HL-60 (cell line): ENCODE results near the gene HDGFL2.
A peak's percentile ranks its signal among the peaks of the same experiment; 100 is the strongest.

Experiments used
- DNase-seq, 2 experiments: peaks; one replicate each; pipeline ENCODE4 v3.0.0-alpha.2; 2010 to 2020; ENCODE audit warnings: low read depth in 1 of 2, low spot score in 1 of 2
- H3K27ac ChIP-seq: fragments of 250-450 bp; sonication (Bioruptor Pico); replicated peaks from 2 replicates; pipeline ENCODE4 v1.5.1; 2020; ENCODE audit warnings: mild to moderate bottlenecking, moderate library complexity
- H3K27me3 ChIP-seq: fragments of 250-450 bp; sonication (Bioruptor Pico); 2 replicates; pipeline ENCODE4 v1.5.1; 2021; ENCODE audit warnings: mild to moderate bottlenecking, moderate library complexity; ENCODE audit not compliant: insufficient read depth, poor library complexity, severe bottlenecking
- H3K4me3 ChIP-seq: replicated peaks from 2 replicates; pipeline ENCODE4 v1.5.1; 2011; ENCODE audit warnings: mild to moderate bottlenecking, control low read depth, low read length; ENCODE audit not compliant: insufficient read depth
- GABPA ChIP-seq: IDR thresholded peaks from 2 replicates; pipeline ENCODE4 v1.6.1; 2012; ENCODE audit warnings: low read depth
- POLR2AphosphoS5 ChIP-seq: IDR thresholded peaks from 2 replicates; pipeline ENCODE4 v1.6.1; 2012; ENCODE audit warnings: low read depth
- SPI1 ChIP-seq: IDR thresholded peaks from 2 replicates; pipeline ENCODE4 v1.6.1; 2012; ENCODE audit warnings: low read depth, mild to moderate bottlenecking, borderline replicate concordance
- TF ChIP-seq, protein P1 (sequence below): IDR thresholded peaks from one replicate; pipeline ENCODE4 v1.5.1; 2011; ENCODE audit warnings: low read length, control low read depth, inconsistent platforms; ENCODE audit not compliant: insufficient read depth
- TF ChIP-seq, protein P2 (sequence below): IDR thresholded peaks from 2 replicates; pipeline ENCODE4 v1.6.1; 2012; ENCODE audit warnings: low read depth; ENCODE audit not compliant: insufficient replicate concordance

HDGFL2 gene

DNA sequence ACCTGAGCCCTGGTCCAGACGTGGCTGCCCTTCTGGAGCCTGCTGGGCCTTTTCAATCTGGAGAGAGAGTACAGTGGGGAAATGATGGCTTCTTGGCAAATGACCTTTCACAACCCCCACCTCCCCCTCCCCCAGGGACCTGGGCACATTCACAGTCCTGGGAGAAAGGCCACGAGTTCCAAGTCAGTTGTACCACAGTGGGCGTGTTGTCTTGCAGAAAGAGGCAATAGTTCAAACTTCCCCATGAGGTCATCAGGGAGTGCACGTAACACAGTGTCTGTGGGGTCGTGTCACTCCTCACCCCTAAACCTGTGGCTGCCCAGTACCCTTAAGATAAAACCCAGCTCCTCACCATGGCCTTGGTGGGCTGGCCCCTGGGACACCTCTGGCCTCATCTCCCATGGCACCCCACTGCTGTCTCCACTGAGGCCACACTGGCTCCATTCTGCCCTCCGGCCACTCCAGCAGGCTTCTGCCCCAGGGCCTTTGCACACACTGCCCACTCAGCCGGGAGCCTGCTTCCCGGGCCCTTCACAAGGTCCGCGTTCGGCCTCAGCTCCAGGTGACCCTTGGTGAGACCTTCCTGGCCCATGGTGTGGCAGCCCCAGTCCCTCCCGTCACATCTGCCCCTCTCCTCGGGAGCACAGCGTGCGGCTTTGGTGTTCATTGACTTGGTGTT, 32.9 kb downstream of the HDGFL2 start:
- H3K27ac ChIP-seq: peak overlapping the region; percentile 24; the same call in 1 of the 2 replicates
- no peak overlapping the region for H3K4me3 ChIP-seq
- no peaks in the 10 kb centered on the region for H3K27me3 ChIP-seq
- peak in 1 of 2 experiments; percentile 64 for DNase-seq
- no peak for TF ChIP-seq POLR2AphosphoS5
- TF ChIP-seq, protein P1, sequence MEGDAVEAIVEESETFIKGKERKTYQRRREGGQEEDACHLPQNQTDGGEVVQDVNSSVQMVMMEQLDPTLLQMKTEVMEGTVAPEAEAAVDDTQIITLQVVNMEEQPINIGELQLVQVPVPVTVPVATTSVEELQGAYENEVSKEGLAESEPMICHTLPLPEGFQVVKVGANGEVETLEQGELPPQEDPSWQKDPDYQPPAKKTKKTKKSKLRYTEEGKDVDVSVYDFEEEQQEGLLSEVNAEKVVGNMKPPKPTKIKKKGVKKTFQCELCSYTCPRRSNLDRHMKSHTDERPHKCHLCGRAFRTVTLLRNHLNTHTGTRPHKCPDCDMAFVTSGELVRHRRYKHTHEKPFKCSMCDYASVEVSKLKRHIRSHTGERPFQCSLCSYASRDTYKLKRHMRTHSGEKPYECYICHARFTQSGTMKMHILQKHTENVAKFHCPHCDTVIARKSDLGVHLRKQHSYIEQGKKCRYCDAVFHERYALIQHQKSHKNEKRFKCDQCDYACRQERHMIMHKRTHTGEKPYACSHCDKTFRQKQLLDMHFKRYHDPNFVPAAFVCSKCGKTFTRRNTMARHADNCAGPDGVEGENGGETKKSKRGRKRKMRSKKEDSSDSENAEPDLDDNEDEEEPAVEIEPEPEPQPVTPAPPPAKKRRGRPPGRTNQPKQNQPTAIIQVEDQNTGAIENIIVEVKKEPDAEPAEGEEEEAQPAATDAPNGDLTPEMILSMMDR: no peak
- no peak for TF ChIP-seq GABPA
- no peak for TF ChIP-seq SPI1
- TF ChIP-seq, protein P2, sequence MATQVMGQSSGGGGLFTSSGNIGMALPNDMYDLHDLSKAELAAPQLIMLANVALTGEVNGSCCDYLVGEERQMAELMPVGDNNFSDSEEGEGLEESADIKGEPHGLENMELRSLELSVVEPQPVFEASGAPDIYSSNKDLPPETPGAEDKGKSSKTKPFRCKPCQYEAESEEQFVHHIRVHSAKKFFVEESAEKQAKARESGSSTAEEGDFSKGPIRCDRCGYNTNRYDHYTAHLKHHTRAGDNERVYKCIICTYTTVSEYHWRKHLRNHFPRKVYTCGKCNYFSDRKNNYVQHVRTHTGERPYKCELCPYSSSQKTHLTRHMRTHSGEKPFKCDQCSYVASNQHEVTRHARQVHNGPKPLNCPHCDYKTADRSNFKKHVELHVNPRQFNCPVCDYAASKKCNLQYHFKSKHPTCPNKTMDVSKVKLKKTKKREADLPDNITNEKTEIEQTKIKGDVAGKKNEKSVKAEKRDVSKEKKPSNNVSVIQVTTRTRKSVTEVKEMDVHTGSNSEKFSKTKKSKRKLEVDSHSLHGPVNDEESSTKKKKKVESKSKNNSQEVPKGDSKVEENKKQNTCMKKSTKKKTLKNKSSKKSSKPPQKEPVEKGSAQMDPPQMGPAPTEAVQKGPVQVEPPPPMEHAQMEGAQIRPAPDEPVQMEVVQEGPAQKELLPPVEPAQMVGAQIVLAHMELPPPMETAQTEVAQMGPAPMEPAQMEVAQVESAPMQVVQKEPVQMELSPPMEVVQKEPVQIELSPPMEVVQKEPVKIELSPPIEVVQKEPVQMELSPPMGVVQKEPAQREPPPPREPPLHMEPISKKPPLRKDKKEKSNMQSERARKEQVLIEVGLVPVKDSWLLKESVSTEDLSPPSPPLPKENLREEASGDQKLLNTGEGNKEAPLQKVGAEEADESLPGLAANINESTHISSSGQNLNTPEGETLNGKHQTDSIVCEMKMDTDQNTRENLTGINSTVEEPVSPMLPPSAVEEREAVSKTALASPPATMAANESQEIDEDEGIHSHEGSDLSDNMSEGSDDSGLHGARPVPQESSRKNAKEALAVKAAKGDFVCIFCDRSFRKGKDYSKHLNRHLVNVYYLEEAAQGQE: no peak

DNA sequence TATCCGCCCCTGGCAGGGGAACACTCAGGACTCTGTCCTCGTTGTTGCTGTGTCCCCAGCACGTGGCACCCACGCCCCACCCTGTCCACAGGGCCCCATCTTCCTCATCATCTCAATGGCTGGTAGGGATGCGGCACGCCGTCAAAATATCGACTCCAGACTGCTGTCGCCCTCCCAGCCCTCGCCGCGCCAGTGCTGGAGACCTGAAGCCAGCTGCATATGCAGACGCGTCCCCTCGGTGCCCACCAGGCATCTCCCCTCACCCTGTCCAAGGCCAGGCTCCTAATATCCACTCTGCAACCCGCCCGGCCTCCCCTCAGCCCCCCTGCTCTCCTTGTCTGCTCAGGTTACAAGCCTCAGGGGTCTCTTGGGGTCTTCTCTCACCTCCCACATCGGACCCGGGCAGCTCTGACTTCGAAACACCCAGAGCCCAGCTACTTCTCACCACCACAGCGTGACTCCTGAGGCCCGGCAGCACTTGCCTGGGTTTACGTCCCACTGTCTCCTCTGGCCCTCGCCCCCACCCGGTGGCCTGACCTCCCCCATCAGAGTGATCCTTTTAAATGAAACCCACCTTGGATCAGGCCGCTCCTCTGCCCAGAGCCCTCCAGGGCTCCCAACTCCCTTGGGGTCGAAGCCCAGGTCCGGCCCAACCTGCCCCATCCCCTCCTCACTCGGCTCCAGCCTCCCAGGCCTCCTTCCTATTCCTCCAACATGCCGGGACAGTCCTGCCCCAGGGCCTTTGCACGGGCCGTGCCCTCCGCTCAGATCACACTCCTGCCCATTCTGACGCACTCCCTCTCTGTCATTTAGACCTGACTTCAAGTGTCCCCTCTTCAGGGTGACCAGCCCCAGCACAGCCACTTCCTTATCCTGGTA, 33.7 kb downstream of the HDGFL2 start:
- Histone ChIP-seq H3K4me3 (no peak overlapping the region), H3K27me3 (no peaks in the 10 kb centered on the region), H3K27ac (no peak overlapping the region; the same call in 1 of the 2 replicates)
- DNase-seq: no peak
- TF ChIP-seq POLR2AphosphoS5: no peak
- TF ChIP-seq, protein P2: no peak
- no peak for TF ChIP-seq GABPA
- no peak for TF ChIP-seq SPI1
- TF ChIP-seq, protein P1: no peak

DNA sequence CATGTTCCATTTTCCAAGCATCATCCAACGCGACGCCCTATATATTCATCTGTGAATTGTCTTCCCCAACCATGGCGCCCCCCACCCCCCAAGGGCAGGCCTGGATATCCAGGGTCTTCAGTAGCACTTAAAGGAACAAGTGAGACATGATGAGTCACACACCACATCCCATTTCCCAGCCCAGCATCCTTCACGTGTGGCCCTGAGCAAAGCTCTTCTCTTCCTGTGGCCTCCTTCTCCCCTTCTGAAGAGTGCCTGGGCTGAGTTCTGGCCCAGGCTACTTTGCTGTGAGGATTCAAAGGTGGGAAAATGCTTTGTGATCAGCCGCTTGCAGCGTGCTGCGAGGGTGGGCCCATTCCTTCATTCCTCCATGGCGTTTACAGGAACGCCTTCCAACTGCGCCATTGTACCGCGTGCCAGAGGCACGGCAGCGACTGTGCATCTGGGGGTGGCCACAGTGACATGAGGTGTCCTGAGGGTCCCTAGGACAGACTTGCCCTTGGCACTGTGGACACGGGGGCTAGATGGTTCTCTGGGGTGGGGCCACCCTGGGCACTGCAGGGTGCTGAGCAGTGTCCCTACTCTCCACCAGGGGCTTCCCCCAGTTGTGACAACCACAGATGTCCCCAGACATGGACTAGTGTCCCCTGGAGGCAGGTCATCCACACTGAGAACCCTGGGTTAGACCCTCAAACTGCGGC, 34.5 kb downstream of the HDGFL2 start:
- Histone ChIP-seq H3K27me3 (no peaks in the 10 kb centered on the region), H3K4me3 (no peak overlapping the region), H3K27ac (no peak overlapping the region; the same call in 1 of the 2 replicates)
- DNase-seq: peak; percentile 34 to 36
- no peak for TF ChIP-seq GABPA

DNA sequence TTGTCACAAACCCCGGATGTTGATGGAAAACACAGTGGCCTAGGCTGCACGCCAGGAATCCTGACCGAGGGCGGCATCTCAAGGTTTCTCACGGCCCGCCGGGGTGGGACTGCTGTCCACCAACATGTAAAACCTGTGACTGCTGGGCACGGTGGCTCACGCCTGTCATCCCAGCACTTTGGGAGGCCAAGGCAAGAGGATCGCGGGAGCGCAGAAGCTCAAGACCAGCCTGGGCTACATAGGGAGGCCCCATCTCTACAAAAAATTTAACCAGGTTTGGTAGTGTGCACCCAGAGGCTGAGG, 35.0 kb downstream of the HDGFL2 start:
- DNase-seq: no peak
- H3K27ac ChIP-seq: no peak overlapping the region
- no peak for TF ChIP-seq GABPA
- TF ChIP-seq, protein P1: no peak
- no peak for TF ChIP-seq POLR2AphosphoS5
- no peak for TF ChIP-seq SPI1
- H3K4me3 ChIP-seq: no peak overlapping the region
- no peaks in the 10 kb centered on the region for H3K27me3 ChIP-seq
